ENCODE data around the gene TAF13.

TAF13 gene

GRCh38 chr1:109105881-109106280 is 30.1 kb upstream of the TAF13 start:
- H3K4me3 ChIP-seq (ENCODE audit: low read length), result no peak overlapping the region
- TF ChIP-seq, protein P1, sequence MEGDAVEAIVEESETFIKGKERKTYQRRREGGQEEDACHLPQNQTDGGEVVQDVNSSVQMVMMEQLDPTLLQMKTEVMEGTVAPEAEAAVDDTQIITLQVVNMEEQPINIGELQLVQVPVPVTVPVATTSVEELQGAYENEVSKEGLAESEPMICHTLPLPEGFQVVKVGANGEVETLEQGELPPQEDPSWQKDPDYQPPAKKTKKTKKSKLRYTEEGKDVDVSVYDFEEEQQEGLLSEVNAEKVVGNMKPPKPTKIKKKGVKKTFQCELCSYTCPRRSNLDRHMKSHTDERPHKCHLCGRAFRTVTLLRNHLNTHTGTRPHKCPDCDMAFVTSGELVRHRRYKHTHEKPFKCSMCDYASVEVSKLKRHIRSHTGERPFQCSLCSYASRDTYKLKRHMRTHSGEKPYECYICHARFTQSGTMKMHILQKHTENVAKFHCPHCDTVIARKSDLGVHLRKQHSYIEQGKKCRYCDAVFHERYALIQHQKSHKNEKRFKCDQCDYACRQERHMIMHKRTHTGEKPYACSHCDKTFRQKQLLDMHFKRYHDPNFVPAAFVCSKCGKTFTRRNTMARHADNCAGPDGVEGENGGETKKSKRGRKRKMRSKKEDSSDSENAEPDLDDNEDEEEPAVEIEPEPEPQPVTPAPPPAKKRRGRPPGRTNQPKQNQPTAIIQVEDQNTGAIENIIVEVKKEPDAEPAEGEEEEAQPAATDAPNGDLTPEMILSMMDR (conservative IDR thresholded peaks at IDR 0.05; ENCODE audit: low read length), result no peak
- no peak for DNase-seq (ENCODE audit: low read depth)

DNA sequence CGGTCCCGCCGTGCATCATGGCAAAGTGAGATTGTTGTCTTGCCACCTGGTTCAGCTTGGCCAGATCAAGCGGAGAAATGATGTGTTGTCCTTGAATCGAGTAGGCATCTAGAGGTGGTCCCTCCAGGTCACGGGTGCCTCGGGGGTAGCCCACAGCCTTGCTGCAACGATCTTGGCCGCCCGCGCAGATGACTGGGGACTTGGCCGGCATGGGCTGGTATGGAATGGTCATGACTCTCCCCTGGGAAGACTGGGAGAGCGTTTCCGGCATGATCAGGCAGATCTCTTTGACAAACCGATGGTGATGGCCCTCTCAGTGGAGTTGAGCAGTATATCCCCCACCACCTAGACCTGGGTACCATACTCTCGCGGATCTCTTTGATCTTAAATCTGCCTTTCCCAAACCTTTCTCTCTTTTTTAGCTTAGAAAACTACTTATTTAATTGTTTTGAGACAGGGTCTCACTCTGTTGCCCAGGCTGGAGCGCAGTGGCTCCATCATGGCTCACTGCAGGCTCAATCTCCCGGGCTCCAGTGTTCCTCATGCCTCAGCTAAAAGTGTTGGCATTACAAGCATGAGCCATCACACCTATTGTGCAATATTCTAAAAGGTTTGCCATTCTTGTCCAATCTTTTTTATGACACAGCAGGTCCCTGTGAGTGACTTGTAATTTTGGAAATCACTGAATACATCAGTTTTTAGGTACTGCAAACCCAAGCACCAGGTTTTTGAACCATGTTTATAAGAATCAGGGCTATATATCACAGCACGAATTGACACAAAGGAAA is 28.8 kb upstream of the TAF13 start:
- DNase-seq (ENCODE audit: low read depth), result peak; percentile 39
- TF ChIP-seq, protein P1 (conservative IDR thresholded peaks at IDR 0.05; ENCODE audit: low read length), result no peak
- H3K4me3 ChIP-seq (ENCODE audit: low read length), result no peak overlapping the region

- DNase-seq (ENCODE audit: low read depth), result peak; percentile 98
- TF ChIP-seq, protein P1 (conservative IDR thresholded peaks at IDR 0.05; ENCODE audit: low read length), result peak; percentile 83
- peak overlapping the region; percentile 97 for H3K4me3 ChIP-seq (ENCODE audit: low read length)
Measured at GRCh38 chr1:109099938-109100773, 24.4 kb upstream of the TAF13 start.

GRCh38 chr1:109096120-109096519 is 20.3 kb upstream of the TAF13 start:
- no peak overlapping the region for H3K4me3 ChIP-seq (ENCODE audit: low read length)
- no peak for DNase-seq (ENCODE audit: low read depth)
- TF ChIP-seq, protein P1 (conservative IDR thresholded peaks at IDR 0.05; ENCODE audit: low read length), result no peak

DNA sequence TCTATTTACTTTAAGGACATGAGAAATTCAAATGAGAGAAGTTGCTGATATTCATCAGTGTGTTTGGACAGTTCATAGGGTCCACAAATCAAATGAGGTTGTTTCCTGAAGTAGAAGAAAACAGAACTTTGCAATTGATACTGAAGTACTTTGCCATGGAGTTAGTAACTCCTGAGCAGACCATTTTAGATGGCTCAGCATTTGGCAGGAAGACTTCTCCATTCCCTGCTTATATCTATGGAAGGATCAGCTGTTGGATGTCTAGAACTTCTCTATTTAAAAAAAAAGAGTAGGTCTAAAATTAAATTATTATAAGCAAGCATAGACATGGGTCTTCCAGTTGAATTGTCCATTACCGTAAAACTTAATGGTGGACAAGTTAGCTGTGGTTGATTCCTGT is 19.8 kb upstream of the TAF13 start:
- TF ChIP-seq, protein P1 (conservative IDR thresholded peaks at IDR 0.05; ENCODE audit: low read length), result no peak
- H3K4me3 ChIP-seq (ENCODE audit: low read length), result no peak overlapping the region
- DNase-seq (ENCODE audit: low read depth), result no peak

GRCh38 chr1:109094871-109095270 is 19.1 kb upstream of the TAF13 start:
- no peak overlapping the region for H3K4me3 ChIP-seq (ENCODE audit: low read length)
- DNase-seq (ENCODE audit: low read depth), result no peak

More at GRCh38 chr1:109094871-109095270, 19.1 kb upstream of the TAF13 start:
- TF ChIP-seq, protein P1 (conservative IDR thresholded peaks at IDR 0.05; ENCODE audit: low read length), result no peak
